HepG2 (cell line): Measurements from ENCODE around the gene ADORA2B. TPM values are rescaled to one million over a fixed set of nuclear protein-coding genes. Genes with fewer than 3 reads are reported as not detected.

Experiments
- ATAC-seq: fragments of 200-7000 bp; cut with Tn5 transposase; 3 replicates; pipeline ENCODE4 v1.9.1; 2020; ENCODE audit warnings: mild to moderate bottlenecking, moderate library complexity
- BruUV-seq: library from RNA; stranded (reverse); fragments of 400-500 nt; replicated peaks from 2 replicates; lab custom pipeline; 2021; lab: Mats Ljungman, UMichigan
- CTCF ChIA-PET: fragments of 300-600 bp; formaldehyde crosslinking; extraction: SDS; loops from one replicate; lab custom pipeline; 2021; ENCODE audit warnings: low total read pairs, inconsistent platforms, low intra/inter-chr PET ratio; lab: Yijun Ruan, JAX
- POLR2A ChIA-PET: fragments of 350-600 bp; sonication (Branson Sonifier 250); formaldehyde crosslinking; loops from one replicate; lab custom pipeline; 2020; ENCODE audit warnings: antibody characterized with exemption, inconsistent platforms; lab: Yijun Ruan, JAX
- DNase-seq: peaks from one replicate; pipeline ENCODE4 v3.0.0-alpha.2; 2015; ENCODE audit warnings: low spot score
- FAIRE-seq: peaks from 3 replicates; lab custom pipeline; 2011; peaks lifted over from hg19 to GRCh38; lab: Jason Lieb, UNC
- H2AFZ ChIP-seq: one replicate; pipeline ENCODE4 v1.6.1; 2011; ENCODE audit warnings: low read length, inconsistent platforms
- H3K27ac ChIP-seq: fragments of 300-600 bp; 3 replicates; pipeline ENCODE4 v1.8.0; 2011; ENCODE audit warnings: mixed run types, mild to moderate bottlenecking, mixed read lengths, low read length, inconsistent platforms; ENCODE audit not compliant: insufficient read depth; ENCODE audit errors: extremely low read length
- H3K27me3 ChIP-seq, 2 experiments: fragments of 200-600 bp in 1 of 2; 2 replicates in 1 of 2; 3 replicates in 1 of 2; pipeline versions ENCODE4 v1.6.0 to v1.8.0; 2011; ENCODE audit warnings: low read length in 2 of 2, mild to moderate bottlenecking in 2 of 2, moderate library complexity in 2 of 2, inconsistent platforms in 1 of 2; ENCODE audit not compliant: insufficient read depth in 2 of 2, control insufficient read depth in 1 of 2
- H3K36me3 ChIP-seq, 2 experiments: fragments of 200-600 bp in 1 of 2; replicated peaks in 1 of 2; 2 replicates in 1 of 2; 3 replicates in 1 of 2; pipeline versions ENCODE4 v1.5.1 to v1.8.0; 2011; ENCODE audit warnings: low read length in 2 of 2, inconsistent platforms in 1 of 2; ENCODE audit not compliant: insufficient read depth in 2 of 2, control insufficient read depth in 1 of 2
- H3K4me1 ChIP-seq: 2 replicates; pipeline ENCODE4 v1.5.1; 2012; ENCODE audit warnings: low read length, inconsistent platforms; ENCODE audit not compliant: insufficient read depth
- H3K4me2 ChIP-seq: 2 replicates; pipeline ENCODE4 v1.6.0; 2011; ENCODE audit warnings: low read depth, low read length, inconsistent platforms
- H3K4me3 ChIP-seq, 3 experiments: fragments of 200-600 bp in 1 of 3; sonication (generic), shearing (Covaris generic) in 1 of 3; replicated peaks in 1 of 3; 2 replicates each; pipeline ENCODE4 v1.5.1; 2011 to 2016; ENCODE audit warnings: low read length in 3 of 3, inconsistent platforms in 2 of 3, low read depth in 2 of 3, mild to moderate bottlenecking in 2 of 3, control low read depth in 1 of 3, mixed read lengths in 1 of 3; ENCODE audit not compliant: insufficient read depth in 1 of 3
- H3K79me2 ChIP-seq: one replicate; pipeline ENCODE4 v1.6.1; 2011; ENCODE audit warnings: low read length, inconsistent platforms; ENCODE audit not compliant: insufficient read depth
- H3K9ac ChIP-seq: 2 replicates; pipeline ENCODE4 v1.6.0; 2011; ENCODE audit warnings: mild to moderate bottlenecking, low read depth, low read length, inconsistent platforms; ENCODE audit not compliant: insufficient read depth
- H3K9me3 ChIP-seq: 2 replicates; pipeline ENCODE4 v1.5.1; 2012; ENCODE audit warnings: mild to moderate bottlenecking, low read length
- H4K20me1 ChIP-seq: 2 replicates; pipeline ENCODE4 v1.6.0; 2011; ENCODE audit warnings: inconsistent platforms, mild to moderate bottlenecking, low read length, moderate library complexity; ENCODE audit not compliant: insufficient read depth
- BRCA1 ChIP-seq: sonication (generic); formaldehyde crosslinking; IDR thresholded peaks from 2 replicates; pipeline ENCODE4 v1.4.0; 2020; ENCODE audit warnings: missing genetic modification reagents
- CBX1 ChIP-seq: IDR thresholded peaks from one replicate; pipeline ENCODE4 v1.6.1; 2016; ENCODE audit warnings: antibody characterized with exemption, low read depth
- CSRNP1 ChIP-seq: sonication (generic); formaldehyde crosslinking; IDR thresholded peaks from 2 replicates; pipeline ENCODE4 v1.8.1; 2023; ENCODE audit warnings: mild to moderate bottlenecking, missing genetic modification reagents
- FUBP1 ChIP-seq: sonication (generic); formaldehyde crosslinking; IDR thresholded peaks from 2 replicates; pipeline ENCODE4 v1.5.1; 2020; ENCODE audit warnings: missing genetic modification reagents, mild to moderate bottlenecking, borderline replicate concordance
- HOXA9 ChIP-seq: sonication (generic); formaldehyde crosslinking; IDR thresholded peaks from 2 replicates; pipeline ENCODE4 v1.8.1; 2022; ENCODE audit warnings: missing genetic modification reagents, mild to moderate bottlenecking, moderate library complexity, borderline replicate concordance
- MXD1 ChIP-seq: sonication (generic); formaldehyde crosslinking; IDR thresholded peaks from 2 replicates; pipeline ENCODE4 v1.4.0; 2020; ENCODE audit warnings: mild to moderate bottlenecking, missing genetic modification reagents
- NONO ChIP-seq, 2 experiments: fragments of 450-650 bp in 1 of 2; sonication (generic) in 1 of 2; formaldehyde crosslinking in 1 of 2; IDR thresholded peaks in 1 of 2; conservative IDR thresholded peaks in 1 of 2; 2 replicates each; pipeline versions ENCODE4 v1.6.1 to v1.8.0; 2017 to 2022; ENCODE audit warnings: mild to moderate bottlenecking in 1 of 2, missing genetic modification reagents in 1 of 2, moderate library complexity in 1 of 2
- POLR2AphosphoS2 ChIP-seq: IDR thresholded peaks from 2 replicates; pipeline ENCODE4 v1.6.1; 2011; ENCODE audit warnings: low read depth, low read length, improper control_type of control experiment
- RAD51 ChIP-seq: fragments of 450-650 bp; IDR thresholded peaks from 2 replicates; pipeline ENCODE4 v1.6.1; 2016; ENCODE audit warnings: borderline replicate concordance
- THAP8 ChIP-seq: sonication (generic); formaldehyde crosslinking; IDR thresholded peaks from 2 replicates; pipeline ENCODE4 v1.5.1; 2020; ENCODE audit warnings: missing genetic modification reagents, mild to moderate bottlenecking, borderline replicate concordance
- ZNF317 ChIP-seq: sonication (generic); formaldehyde crosslinking; IDR thresholded peaks from 2 replicates; pipeline ENCODE4 v1.5.0; 2020; ENCODE audit warnings: mild to moderate bottlenecking, missing genetic modification reagents
- ZNF792 ChIP-seq: IDR thresholded peaks from 2 replicates; pipeline ENCODE4 v1.6.1; 2016
- ZNF879 ChIP-seq: sonication (generic); formaldehyde crosslinking; IDR thresholded peaks from 2 replicates; pipeline ENCODE4 v1.8.1; 2023; ENCODE audit warnings: missing genetic modification reagents
- WGBS: methylation state at CpG from one replicate; pipeline ENCODE4 v1.1.6; 2017; ENCODE audit warnings: low lambda C conversion rate; 5-methylcytosine and 5-hydroxymethylcytosine counted together
- in situ Hi-C: cut with HindIII; loops from 2 replicates; pipeline ENCODE4 v1.10.0; 2017; ENCODE audit warnings: low pct_unique_long_range_greater_than_20kb; ENCODE audit not compliant: extremely low pct_ligation_motif_present
- intact Hi-C: fragments of 100-400 bp; cut with micrococcal nuclease; formaldehyde crosslinking; loops from one replicate; pipeline ENCODE4 v1.10.0; 2022; ENCODE audit not compliant: unreplicated experiment
- polyA plus RNA-seq, 8 experiments: library from polyadenylated mRNA; depleted of rRNA in 3 of 8; stranded (reverse) in 7 of 8; unstranded in 1 of 8; fragments of >200 nt; fragmentation: Illumina TruSeq in 4 of 8; extraction: Trizol in 4 of 8; gene quantifications; 2 replicates each; pipeline versions ENCODE4 v1.2.1 to v1.2.3, GENCODE V29; 2011 to 2016; ENCODE audit warnings: low read depth in 4 of 8, missing spikeins in 1 of 8, mixed read lengths in 1 of 8; ENCODE audit not compliant: insufficient read depth in 1 of 8
- total RNA-seq, 5 experiments: library from RNA; depleted of rRNA; stranded (reverse); fragments of >200 nt; fragmentation: Illumina TruSeq; extraction: Trizol; gene quantifications; 2 replicates each; pipeline ENCODE4 v1.2.3, GENCODE V29; 2016; ENCODE audit warnings: low read depth in 1 of 5
- TF ChIP-seq, protein P1 (sequence below): IDR thresholded peaks from 2 replicates; pipeline ENCODE4 v1.6.1; 2012; ENCODE audit warnings: inconsistent platforms

ADORA2B gene
- total and polyA plus RNA-seq, 2 of the 13 experiments (the other 11 are each of a cell fraction or from before 2014, with no cell fraction given), result 10.4 to 20.0 TPM

DNA sequence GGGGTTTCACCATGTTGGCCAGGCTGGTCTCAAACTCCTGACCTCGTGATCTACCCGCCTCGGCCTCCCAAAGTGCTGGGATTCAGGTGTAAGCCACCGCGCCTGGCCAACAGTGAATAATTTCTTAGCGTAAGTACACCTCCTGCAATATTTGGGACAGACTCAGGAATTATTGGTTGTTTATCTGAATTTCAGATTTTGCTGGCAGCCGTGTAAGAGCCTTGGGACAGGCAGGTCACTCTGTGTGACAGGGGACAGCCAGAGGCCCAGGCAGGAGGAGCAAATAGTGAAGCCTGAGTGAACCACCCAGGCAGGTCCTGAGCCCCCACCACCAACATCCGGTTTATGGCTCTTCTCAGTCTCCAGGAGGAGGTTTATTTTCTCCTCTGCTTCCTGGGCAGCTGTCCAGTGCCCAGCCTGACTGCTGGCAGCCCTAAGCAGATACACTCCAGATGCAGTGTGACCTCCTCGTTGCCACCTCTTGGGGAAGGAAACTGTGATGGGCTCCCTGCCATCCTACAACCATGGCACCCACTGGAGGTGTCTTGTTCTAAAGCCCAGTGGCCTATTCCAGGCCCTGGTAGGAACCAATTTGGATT lies 26.2 kb upstream of the ADORA2B start:
- Histone ChIP-seq H3K9me3 (no peaks in the 10 kb centered on the region), H3K27me3 (peaks cover 0 to 2% of the 10 kb centered on the region in 2 experiments; a peak in 1 of 5 replicates), H3K4me2 (no peak overlapping the region), H3K27ac (no peak overlapping the region), H2AFZ (no peak overlapping the region), H3K36me3 (no peaks in the 10 kb centered on the region), H4K20me1 (no peaks in the 10 kb centered on the region), H3K9ac (no peak overlapping the region), H3K4me3 (no peak overlapping the region), H3K79me2 (no peaks in the 10 kb centered on the region), H3K4me1 (peaks cover 13% of the 10 kb centered on the region)
- intact Hi-C loops (no loop called here), in situ Hi-C loops (no loop called here)
- WGBS, result 68% methylated on average over 7 of the region's 9 CpGs
- FAIRE-seq, result no peak
- ATAC-seq, result no peak
- DNase-seq, result no peak
- ChIA-PET CTCF (no interaction called here), POLR2A (no interaction called here)
- TF ChIP-seq RAD51 (no peak), BRCA1 (no peak), POLR2AphosphoS2 (no peak), CSRNP1 (CRISPR knock-in tag) (no peak), NONO (IDR thresholded peaks at IDR 0.05) (no peak), NONO (CRISPR knock-in tag; conservative IDR thresholded peaks at IDR 0.05) (no peak), CBX1 (no peak), THAP8 (CRISPR knock-in tag) (no peak), ZNF317 (CRISPR knock-in tag) (no peak), HOXA9 (CRISPR knock-in tag) (no peak), ZNF879 (CRISPR knock-in tag) (no peak), FUBP1 (CRISPR knock-in tag) (no peak), ZNF792 (CRISPR knock-in tag) (no peak), MXD1 (CRISPR knock-in tag) (no peak)
- TF ChIP-seq, protein P1, sequence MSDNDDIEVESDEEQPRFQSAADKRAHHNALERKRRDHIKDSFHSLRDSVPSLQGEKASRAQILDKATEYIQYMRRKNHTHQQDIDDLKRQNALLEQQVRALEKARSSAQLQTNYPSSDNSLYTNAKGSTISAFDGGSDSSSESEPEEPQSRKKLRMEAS, result no peak
- BruUV-seq, result no TSS peak
